Fibroblast of lung (primary cell): ENCODE data around the gene CLIC5. TPM values are rescaled to one million over a fixed set of nuclear protein-coding genes. Genes with fewer than 3 reads are reported as not detected.

ENCODE experiments used
- DNase-seq, 2 donors: peaks; one replicate each; pipeline versions ENCODE4 v3.0.0 to v3.0.0-alpha.2; 2010; ENCODE audit warnings: low read depth in 2 of 2
- H2AFZ ChIP-seq: 2 replicates; pipeline ENCODE4 v1.5.1; 2012; ENCODE audit warnings: low read length, control low read depth, inconsistent platforms
- H3K27ac ChIP-seq: 2 replicates; pipeline ENCODE4 v1.5.1; 2011; ENCODE audit warnings: low read length, control low read depth; ENCODE audit not compliant: insufficient read depth
- H3K27me3 ChIP-seq: 2 replicates; pipeline ENCODE4 v1.5.1; 2011; ENCODE audit warnings: mild to moderate bottlenecking, low read length; ENCODE audit not compliant: control insufficient read depth, insufficient read depth
- H3K36me3 ChIP-seq: 2 replicates; pipeline ENCODE4 v1.5.1; 2011; ENCODE audit warnings: low read length; ENCODE audit not compliant: control insufficient read depth, insufficient read depth
- H3K4me1 ChIP-seq: 2 replicates; pipeline ENCODE4 v1.5.1; 2011; ENCODE audit warnings: low read length; ENCODE audit not compliant: control insufficient read depth, insufficient read depth; ENCODE audit errors: extremely low read depth
- H3K4me2 ChIP-seq: 2 replicates; pipeline ENCODE4 v1.5.1; 2011; ENCODE audit warnings: low read length, control low read depth; ENCODE audit not compliant: insufficient read depth; ENCODE audit errors: extremely low read depth
- H3K4me3 ChIP-seq, 4 experiments: fragments of 200-600 bp in 1 of 4; sonication (generic) in 1 of 4; replicated peaks in 1 of 4; 2 replicates each; pipeline ENCODE4 v1.5.1; 2011 to 2016; ENCODE audit warnings: low read length in 4 of 4, low read depth in 3 of 4, mild to moderate bottlenecking in 3 of 4, control low read depth in 2 of 4, inconsistent platforms in 1 of 4, mixed read lengths in 1 of 4; ENCODE audit not compliant: insufficient read depth in 1 of 4; ENCODE audit errors: control extremely low read depth in 1 of 4
- H3K79me2 ChIP-seq: 2 replicates; pipeline ENCODE4 v1.5.1; 2012; ENCODE audit warnings: mild to moderate bottlenecking, low read length, inconsistent platforms; ENCODE audit not compliant: control insufficient read depth, insufficient read depth
- H3K9ac ChIP-seq: 2 replicates; pipeline ENCODE4 v1.5.1; 2011; ENCODE audit warnings: mild to moderate bottlenecking, low read length, control low read depth; ENCODE audit not compliant: insufficient read depth
- H3K9me3 ChIP-seq: 2 replicates; pipeline ENCODE4 v1.5.1; 2012; ENCODE audit warnings: low read depth, low read length; ENCODE audit not compliant: control insufficient read depth, insufficient read depth
- H4K20me1 ChIP-seq: 2 replicates; pipeline ENCODE4 v1.5.1; 2011; ENCODE audit warnings: low read length; ENCODE audit not compliant: control insufficient read depth, insufficient read depth; ENCODE audit errors: extremely low read depth
- CTCF ChIP-seq, 2 donors: IDR thresholded peaks in 1 of 2; conservative IDR thresholded peaks in 1 of 2; 1 replicate in 1 of 2; 2 replicates in 1 of 2; pipeline ENCODE4 v1.5.1; 2011 to 2012; ENCODE audit warnings: low read length in 2 of 2, control low read depth in 1 of 2, inconsistent platforms in 1 of 2, low read depth in 1 of 2, mild to moderate bottlenecking in 1 of 2
- EZH2 ChIP-seq: IDR thresholded peaks from 2 replicates; pipeline ENCODE4 v1.5.1; 2012; ENCODE audit warnings: low read length, control low read depth, mild to moderate bottlenecking; ENCODE audit errors: missing control alignments
- polyA minus RNA-seq: library from RNA; depleted of rRNA, polyadenylated mRNA; stranded (reverse); fragments of >200 nt; gene quantifications from 2 replicates; pipeline ENCODE4 v1.2.3, GENCODE V29; 2011; ENCODE audit warnings: low replicate concordance
- polyA plus RNA-seq, 2 donors: library from polyadenylated mRNA; depleted of rRNA in 1 of 2; stranded (reverse) in 1 of 2; unstranded in 1 of 2; fragments of >200 nt; gene quantifications; 2 replicates each; pipeline ENCODE4 v1.2.1, GENCODE V29; 2011 to 2012; ENCODE audit warnings: missing spikeins in 1 of 2
- total RNA-seq: library from RNA; depleted of rRNA; stranded (reverse); fragments of >200 nt; gene quantifications from 2 replicates; pipeline ENCODE4 v1.2.1, GENCODE V29; 2014

CLIC5 gene
- total RNA-seq: not detected in 2 replicates
- polyA plus RNA-seq: 0.03 TPM in 1 of 2 replicates, not detected in the other
- polyA plus RNA-seq (2012): not detected in 2 replicates
- polyA minus RNA-seq: not detected in 2 replicates

GRCh38 chr6:46015119-46015968 is at the start of gene CLIC5:
TSS of gene CLIC5 (minus strand) at chr6:46015860. CDS start at chr6:46015542, 318 bp downstream.
- Histone ChIP-seq H3K27ac (no peak within 1 kb of the TSS), H3K4me3 (peak within 1 kb of the TSS in 2 of 4 experiments; percentile 7 to 32), H3K36me3 (no peaks in the 10 kb centered on the region), H3K27me3 (peaks cover 39% of the 10 kb centered on the region), H3K9ac (peak within 1 kb of the TSS; percentile 16), H3K79me2 (no peaks in the 10 kb centered on the region), H3K9me3 (no peaks in the 10 kb centered on the region), H3K4me2 (no peak within 1 kb of the TSS), H2AFZ (no peak within 1 kb of the TSS), H3K4me1 (peaks cover 3% of the 10 kb centered on the region), H4K20me1 (no peaks in the 10 kb centered on the region)
- TF ChIP-seq EZH2: peak; percentile 90
- TF ChIP-seq CTCF (conservative IDR thresholded peaks at IDR 0.05 in 1 of 2, IDR thresholded peaks at IDR 0.05 in 1 of 2; ENCODE audit: low read depth in 1 of 2, low read length in 2 of 2): no peak
- DNase-seq: no peak

DNA sequence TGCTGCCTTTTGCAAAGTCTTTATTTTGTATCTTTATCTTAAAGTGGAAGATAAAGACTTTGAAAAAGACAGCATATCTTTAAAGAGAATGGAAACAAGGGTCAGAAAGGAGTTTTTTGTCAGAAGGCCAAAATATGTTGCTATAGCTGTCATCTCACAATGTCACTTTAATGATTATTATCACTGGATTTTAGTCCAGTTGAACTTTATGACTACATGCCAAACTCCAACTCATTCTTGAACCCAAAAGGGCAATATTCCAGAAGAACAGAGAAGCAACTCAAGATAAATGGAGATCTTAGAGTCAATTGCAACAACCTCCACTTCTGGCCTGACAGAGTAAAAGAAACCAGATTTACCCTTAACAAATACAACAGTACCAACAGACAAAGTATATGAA is 47.3 kb upstream of the CLIC5 start:
- no peak overlapping the region for H3K9ac ChIP-seq
- no peaks in the 10 kb centered on the region for H3K27me3 ChIP-seq
- no peak for DNase-seq
- H3K4me3 ChIP-seq: no peak overlapping the region
- H2AFZ ChIP-seq: no peak overlapping the region
- TF ChIP-seq CTCF (conservative IDR thresholded peaks at IDR 0.05 in 1 of 2, IDR thresholded peaks at IDR 0.05 in 1 of 2; ENCODE audit: low read depth in 1 of 2, low read length in 2 of 2): no peak
- no peaks in the 10 kb centered on the region for H3K9me3 ChIP-seq
- H3K27ac ChIP-seq: no peak overlapping the region
- H3K36me3 ChIP-seq: no peaks in the 10 kb centered on the region
- H3K79me2 ChIP-seq: no peaks in the 10 kb centered on the region
- H3K4me1 ChIP-seq: no peaks in the 10 kb centered on the region
- no peak overlapping the region for H3K4me2 ChIP-seq
- no peaks in the 10 kb centered on the region for H4K20me1 ChIP-seq

GRCh38 chr6:46062312-46062711 is 46.7 kb upstream of the CLIC5 start:
- H3K36me3 ChIP-seq: no peaks in the 10 kb centered on the region
- H3K27ac ChIP-seq: no peak overlapping the region
- DNase-seq: peak; percentile 15 to 61
- H3K4me2 ChIP-seq: no peak overlapping the region
- H3K27me3 ChIP-seq: no peaks in the 10 kb centered on the region
- H3K9ac ChIP-seq: no peak overlapping the region
- no peaks in the 10 kb centered on the region for H4K20me1 ChIP-seq
- H3K79me2 ChIP-seq: no peaks in the 10 kb centered on the region
- no peak for TF ChIP-seq CTCF (conservative IDR thresholded peaks at IDR 0.05 in 1 of 2, IDR thresholded peaks at IDR 0.05 in 1 of 2; ENCODE audit: low read depth in 1 of 2, low read length in 2 of 2)
- TF ChIP-seq EZH2: no peak
- no peaks in the 10 kb centered on the region for H3K4me1 ChIP-seq
- H3K9me3 ChIP-seq: no peaks in the 10 kb centered on the region
- H3K4me3 ChIP-seq: no peak overlapping the region
- no peak overlapping the region for H2AFZ ChIP-seq
